Amniotic epithelial cell (primary cell): ENCODE results near the gene KCNA1.

ENCODE experiments used
- DNase-seq: peaks from one replicate; pipeline ENCODE4 v3.0.0-alpha.2; 2010; ENCODE audit warnings: low read depth

KCNA1 gene

DNA sequence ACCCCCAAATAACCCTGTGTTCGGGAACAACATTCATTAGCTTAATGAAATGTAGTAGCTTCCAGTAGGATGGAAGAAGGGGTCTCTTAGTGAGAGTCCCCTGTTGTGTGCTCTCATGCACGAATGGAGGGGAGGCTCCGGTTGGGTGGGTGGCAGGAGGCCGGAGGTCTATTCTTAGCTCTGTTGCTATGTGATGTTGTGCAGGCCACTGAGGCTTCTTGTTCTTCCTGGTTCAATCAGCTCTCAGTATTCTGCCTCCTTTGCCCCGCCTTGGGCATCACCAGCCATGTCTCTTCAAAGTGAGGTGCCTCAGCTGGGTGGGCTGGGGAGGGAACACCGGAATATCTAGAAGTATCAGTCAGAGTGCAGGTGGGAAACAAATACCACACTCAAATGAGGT is 50.8 kb downstream of the KCNA1 start:
- no peak for DNase-seq

DNA sequence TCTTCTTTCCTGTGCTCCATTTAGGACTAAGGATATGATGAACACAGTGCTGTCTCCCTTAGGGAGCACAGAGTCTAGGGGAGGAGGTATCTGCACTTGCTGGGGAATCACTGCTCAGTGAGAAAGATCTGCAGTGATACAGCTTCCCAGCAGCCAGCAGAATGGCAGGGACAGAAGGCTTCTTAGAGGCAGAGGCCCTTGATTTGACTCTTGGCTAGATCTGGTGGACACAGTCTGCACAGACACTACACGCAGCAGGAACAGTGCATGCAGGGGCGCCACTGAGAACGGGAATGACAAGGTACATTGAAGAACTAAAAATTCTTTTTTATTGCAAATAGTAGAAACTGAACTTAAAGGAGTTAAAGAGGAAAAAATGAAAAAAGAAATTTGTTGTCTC is 51.6 kb downstream of the KCNA1 start:
- no peak for DNase-seq

DNA sequence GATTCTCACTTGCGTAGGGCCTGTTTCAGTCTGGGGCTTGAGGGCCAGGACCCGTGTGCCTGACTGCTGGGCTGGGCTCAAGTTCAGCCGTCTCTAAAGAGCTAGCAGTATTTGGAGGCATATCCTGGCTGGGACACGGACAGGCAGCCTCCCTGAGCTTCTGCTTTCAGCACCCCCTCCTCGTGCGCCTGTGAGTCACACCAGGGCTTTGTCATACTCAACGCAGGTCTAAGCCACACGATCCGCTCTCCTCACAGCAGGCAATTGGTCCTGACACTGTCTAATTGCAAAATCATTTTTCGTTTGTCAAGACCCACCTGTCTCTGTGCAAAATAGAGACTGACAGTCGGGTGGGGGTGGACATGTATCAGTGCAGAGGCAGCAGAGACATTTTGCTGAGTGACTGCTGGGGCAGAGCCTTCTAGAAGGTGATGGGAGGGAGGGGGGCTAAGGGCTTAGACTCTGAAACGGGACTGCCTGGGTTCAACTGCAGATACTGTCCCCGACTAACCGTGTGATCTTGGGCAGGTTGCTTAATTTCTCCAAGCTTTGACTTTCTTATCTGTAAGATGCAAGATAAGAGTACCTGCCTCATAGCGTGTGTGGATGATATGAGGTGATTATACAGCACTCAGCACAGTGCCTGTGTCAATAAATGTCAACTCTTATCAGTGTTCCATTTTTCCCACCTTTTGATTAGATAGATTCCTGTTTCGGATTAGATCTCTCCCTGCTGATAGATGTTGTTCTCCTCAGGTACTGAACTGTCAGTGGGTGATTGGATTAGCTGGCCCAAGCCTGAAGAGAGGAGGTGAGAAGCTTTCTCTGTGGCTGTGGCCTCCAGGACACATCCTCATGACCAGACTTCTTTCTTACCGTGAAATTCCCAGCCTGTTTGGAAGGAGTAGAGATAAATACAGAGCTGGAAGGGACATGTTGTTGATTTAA is 53.1 kb downstream of the KCNA1 start:
- no peak for DNase-seq
